HL-60 (cell line): ENCODE data around the gene RTCB.

Experiments
- DNase-seq, 2 experiments: peaks; one replicate each; pipeline ENCODE4 v3.0.0-alpha.2; 2010 to 2020; ENCODE audit warnings: low read depth in 1 of 2, low spot score in 1 of 2
- H3K27ac ChIP-seq: fragments of 250-450 bp; sonication (Bioruptor Pico); replicated peaks from 2 replicates; pipeline ENCODE4 v1.5.1; 2020; ENCODE audit warnings: mild to moderate bottlenecking, moderate library complexity
- H3K27me3 ChIP-seq: fragments of 250-450 bp; sonication (Bioruptor Pico); 2 replicates; pipeline ENCODE4 v1.5.1; 2021; ENCODE audit warnings: mild to moderate bottlenecking, moderate library complexity; ENCODE audit not compliant: insufficient read depth, poor library complexity, severe bottlenecking
- H3K4me3 ChIP-seq: replicated peaks from 2 replicates; pipeline ENCODE4 v1.5.1; 2011; ENCODE audit warnings: mild to moderate bottlenecking, control low read depth, low read length; ENCODE audit not compliant: insufficient read depth
- GABPA ChIP-seq: IDR thresholded peaks from 2 replicates; pipeline ENCODE4 v1.6.1; 2012; ENCODE audit warnings: low read depth
- POLR2AphosphoS5 ChIP-seq: IDR thresholded peaks from 2 replicates; pipeline ENCODE4 v1.6.1; 2012; ENCODE audit warnings: low read depth
- SPI1 ChIP-seq: IDR thresholded peaks from 2 replicates; pipeline ENCODE4 v1.6.1; 2012; ENCODE audit warnings: low read depth, mild to moderate bottlenecking, borderline replicate concordance
- TF ChIP-seq, protein P1 (sequence below): IDR thresholded peaks from one replicate; pipeline ENCODE4 v1.5.1; 2011; ENCODE audit warnings: low read length, control low read depth, inconsistent platforms; ENCODE audit not compliant: insufficient read depth
- TF ChIP-seq, protein P2 (sequence below): IDR thresholded peaks from 2 replicates; pipeline ENCODE4 v1.6.1; 2012; ENCODE audit warnings: low read depth; ENCODE audit not compliant: insufficient replicate concordance

Gene RTCB

DNA sequence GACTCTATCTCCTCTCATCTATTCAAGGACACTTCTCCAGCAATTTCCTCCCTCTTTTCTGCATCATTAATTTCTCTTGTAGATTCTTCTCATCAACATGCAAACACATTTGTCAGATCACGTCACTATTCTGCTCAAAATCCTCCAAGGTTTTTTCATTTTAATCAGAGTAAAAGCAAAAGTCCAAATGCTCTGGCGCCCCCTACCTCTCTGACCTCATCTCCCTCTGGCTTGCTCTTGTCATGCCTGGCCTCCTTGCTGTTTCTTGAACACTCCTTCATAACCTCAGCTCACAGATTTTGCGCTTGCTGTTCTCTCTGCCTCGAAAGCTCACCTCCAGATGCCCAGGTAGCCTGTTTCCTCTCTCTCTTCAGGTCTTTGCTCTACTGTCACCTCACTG, 22.4 kb downstream of the RTCB start:
- no peak overlapping the region for H3K4me3 ChIP-seq

DNA sequence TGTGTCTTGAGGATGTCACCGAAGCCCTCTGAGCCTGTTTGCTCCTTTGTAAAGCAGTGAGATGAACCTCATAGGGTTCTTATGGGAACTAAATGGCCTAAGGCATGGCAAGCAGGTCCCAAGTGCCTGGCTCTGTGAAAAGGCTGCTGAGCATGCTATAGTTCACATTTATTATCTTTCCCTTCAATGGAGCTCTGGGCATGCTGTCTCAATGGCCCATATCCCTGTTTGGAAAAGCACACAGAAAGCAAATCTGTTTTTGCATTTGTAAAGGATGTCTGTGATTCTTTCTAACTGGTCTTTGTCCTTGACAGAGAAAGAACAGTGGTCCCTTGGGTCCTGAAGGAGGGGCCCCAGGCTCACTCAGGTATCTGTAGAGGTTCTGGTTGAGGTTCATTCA, 26.4 kb downstream of the RTCB start:
- no peak overlapping the region for H3K27ac ChIP-seq
- TF ChIP-seq SPI1, result no peak
- TF ChIP-seq GABPA, result no peak
- TF ChIP-seq, protein P1, sequence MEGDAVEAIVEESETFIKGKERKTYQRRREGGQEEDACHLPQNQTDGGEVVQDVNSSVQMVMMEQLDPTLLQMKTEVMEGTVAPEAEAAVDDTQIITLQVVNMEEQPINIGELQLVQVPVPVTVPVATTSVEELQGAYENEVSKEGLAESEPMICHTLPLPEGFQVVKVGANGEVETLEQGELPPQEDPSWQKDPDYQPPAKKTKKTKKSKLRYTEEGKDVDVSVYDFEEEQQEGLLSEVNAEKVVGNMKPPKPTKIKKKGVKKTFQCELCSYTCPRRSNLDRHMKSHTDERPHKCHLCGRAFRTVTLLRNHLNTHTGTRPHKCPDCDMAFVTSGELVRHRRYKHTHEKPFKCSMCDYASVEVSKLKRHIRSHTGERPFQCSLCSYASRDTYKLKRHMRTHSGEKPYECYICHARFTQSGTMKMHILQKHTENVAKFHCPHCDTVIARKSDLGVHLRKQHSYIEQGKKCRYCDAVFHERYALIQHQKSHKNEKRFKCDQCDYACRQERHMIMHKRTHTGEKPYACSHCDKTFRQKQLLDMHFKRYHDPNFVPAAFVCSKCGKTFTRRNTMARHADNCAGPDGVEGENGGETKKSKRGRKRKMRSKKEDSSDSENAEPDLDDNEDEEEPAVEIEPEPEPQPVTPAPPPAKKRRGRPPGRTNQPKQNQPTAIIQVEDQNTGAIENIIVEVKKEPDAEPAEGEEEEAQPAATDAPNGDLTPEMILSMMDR, result no peak
- no peak for TF ChIP-seq POLR2AphosphoS5
- TF ChIP-seq, protein P2, sequence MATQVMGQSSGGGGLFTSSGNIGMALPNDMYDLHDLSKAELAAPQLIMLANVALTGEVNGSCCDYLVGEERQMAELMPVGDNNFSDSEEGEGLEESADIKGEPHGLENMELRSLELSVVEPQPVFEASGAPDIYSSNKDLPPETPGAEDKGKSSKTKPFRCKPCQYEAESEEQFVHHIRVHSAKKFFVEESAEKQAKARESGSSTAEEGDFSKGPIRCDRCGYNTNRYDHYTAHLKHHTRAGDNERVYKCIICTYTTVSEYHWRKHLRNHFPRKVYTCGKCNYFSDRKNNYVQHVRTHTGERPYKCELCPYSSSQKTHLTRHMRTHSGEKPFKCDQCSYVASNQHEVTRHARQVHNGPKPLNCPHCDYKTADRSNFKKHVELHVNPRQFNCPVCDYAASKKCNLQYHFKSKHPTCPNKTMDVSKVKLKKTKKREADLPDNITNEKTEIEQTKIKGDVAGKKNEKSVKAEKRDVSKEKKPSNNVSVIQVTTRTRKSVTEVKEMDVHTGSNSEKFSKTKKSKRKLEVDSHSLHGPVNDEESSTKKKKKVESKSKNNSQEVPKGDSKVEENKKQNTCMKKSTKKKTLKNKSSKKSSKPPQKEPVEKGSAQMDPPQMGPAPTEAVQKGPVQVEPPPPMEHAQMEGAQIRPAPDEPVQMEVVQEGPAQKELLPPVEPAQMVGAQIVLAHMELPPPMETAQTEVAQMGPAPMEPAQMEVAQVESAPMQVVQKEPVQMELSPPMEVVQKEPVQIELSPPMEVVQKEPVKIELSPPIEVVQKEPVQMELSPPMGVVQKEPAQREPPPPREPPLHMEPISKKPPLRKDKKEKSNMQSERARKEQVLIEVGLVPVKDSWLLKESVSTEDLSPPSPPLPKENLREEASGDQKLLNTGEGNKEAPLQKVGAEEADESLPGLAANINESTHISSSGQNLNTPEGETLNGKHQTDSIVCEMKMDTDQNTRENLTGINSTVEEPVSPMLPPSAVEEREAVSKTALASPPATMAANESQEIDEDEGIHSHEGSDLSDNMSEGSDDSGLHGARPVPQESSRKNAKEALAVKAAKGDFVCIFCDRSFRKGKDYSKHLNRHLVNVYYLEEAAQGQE, result no peak
- no peak for DNase-seq
- H3K4me3 ChIP-seq, result no peak overlapping the region
- no peaks in the 10 kb centered on the region for H3K27me3 ChIP-seq

More for the DNA sequence above, 22.4 kb downstream of the RTCB start:
- no peak overlapping the region for H3K27ac ChIP-seq
- H3K27me3 ChIP-seq, result no peaks in the 10 kb centered on the region
- no peak for DNase-seq
- TF ChIP-seq GABPA, result no peak
- TF ChIP-seq, protein P1, result peak; percentile 4

DNA sequence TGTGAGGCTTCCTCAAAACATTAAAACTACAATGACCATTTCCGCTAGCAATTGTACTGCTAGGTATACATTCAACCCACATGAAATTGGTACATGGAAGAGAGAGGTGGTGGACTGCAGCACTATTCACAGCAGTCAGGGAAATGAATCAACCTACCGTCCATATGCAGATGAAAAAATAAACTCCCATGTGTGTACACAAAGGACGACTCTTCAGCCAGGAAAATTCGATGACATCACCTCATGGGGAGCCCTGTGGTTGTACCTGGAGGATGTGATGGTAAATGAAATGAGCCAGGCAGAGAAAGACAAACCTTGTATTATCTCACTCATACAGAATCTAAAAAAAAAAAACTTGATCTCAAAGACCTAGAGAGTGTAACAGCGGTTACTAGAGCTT, 31.1 kb downstream of the RTCB start:
- no peak for DNase-seq

More for the DNA sequence above, 31.1 kb downstream of the RTCB start:
- Histone ChIP-seq H3K27ac (no peak overlapping the region), H3K4me3 (no peak overlapping the region), H3K27me3 (no peaks in the 10 kb centered on the region)
- TF ChIP-seq POLR2AphosphoS5, result no peak
- no peak for TF ChIP-seq SPI1
- TF ChIP-seq, protein P1, result no peak
- TF ChIP-seq GABPA, result no peak
- TF ChIP-seq, protein P2, result no peak
